GM12878 (cell line): ENCODE data around the gene DNAJB14. TPM values are rescaled to one million over a fixed set of nuclear protein-coding genes. Genes with fewer than 3 reads are reported as not detected.

Source experiments
- ATAC-seq: fragments of 200-7000 bp; cut with Tn5 transposase; 3 replicates; pipeline ENCODE4 v1.9.1; 2020; ENCODE audit warnings: mild to moderate bottlenecking, moderate library complexity
- BruUV-seq: library from RNA; stranded (reverse); fragments of 400-500 nt; replicated peaks from 2 replicates; lab custom pipeline; 2021; lab: Mats Ljungman, UMichigan
- CTCF ChIA-PET: fragments of 300-600 bp; sonication (Branson Sonifier 250); formaldehyde crosslinking; extraction: SDS; loops from one replicate; lab custom pipeline; 2021; ENCODE audit warnings: inconsistent platforms; lab: Yijun Ruan, JAX
- POLR2A ChIA-PET: fragments of 350-600 bp; formaldehyde crosslinking; extraction: SDS; loops from one replicate; lab custom pipeline; 2021; ENCODE audit warnings: inconsistent platforms; lab: Charles Lee
- RAD21 ChIA-PET: fragments of 300-600 bp; sonication (Branson Sonifier 250); formaldehyde crosslinking; loops from one replicate; lab custom pipeline; 2023; ENCODE audit warnings: antibody characterized with exemption; ENCODE audit not compliant: unreplicated experiment; lab: Charles Lee
- SMC1A ChIA-PET: fragments of 300-600 bp; sonication (Branson Sonifier 250); formaldehyde crosslinking; loops from one replicate; lab custom pipeline; 2023; ENCODE audit not compliant: unreplicated experiment, uncharacterized antibody; lab: Charles Lee
- DNase-seq: peaks from one replicate; pipeline ENCODE4 v3.0.0-alpha.2; 2011; ENCODE audit warnings: low read depth, low spot score
- FAIRE-seq: peaks from 3 replicates; lab custom pipeline; 2011; peaks lifted over from hg19 to GRCh38; lab: Jason Lieb, UNC
- H2AFZ ChIP-seq: 2 replicates; pipeline ENCODE4 v1.6.0; 2011; ENCODE audit warnings: low read depth, low read length, control low read depth; ENCODE audit not compliant: control insufficient read depth
- H3K27ac ChIP-seq: 2 replicates; pipeline ENCODE4 v1.5.1; 2011; ENCODE audit warnings: control low read depth; ENCODE audit not compliant: control insufficient read depth, insufficient read depth
- H3K27me3 ChIP-seq, 2 experiments: replicated peaks in 1 of 2; 2 replicates each; pipeline versions ENCODE4 v1.6.0 to v1.6.1; 2011; ENCODE audit warnings: low read length in 1 of 2; ENCODE audit not compliant: control insufficient read depth in 2 of 2, insufficient read depth in 2 of 2
- H3K36me3 ChIP-seq, 2 experiments: 2 replicates each; pipeline ENCODE4 v1.5.1; 2011; ENCODE audit warnings: low read length in 1 of 2; ENCODE audit not compliant: control insufficient read depth in 2 of 2, insufficient read depth in 2 of 2
- H3K4me1 ChIP-seq: 2 replicates; pipeline ENCODE4 v1.6.1; 2011; ENCODE audit warnings: mild to moderate bottlenecking, low read length, moderate library complexity, mixed read lengths; ENCODE audit not compliant: control insufficient read depth, insufficient read depth
- H3K4me2 ChIP-seq: 2 replicates; pipeline ENCODE4 v1.6.0; 2011; ENCODE audit warnings: control low read depth; ENCODE audit not compliant: control insufficient read depth, insufficient read depth
- H3K4me3 ChIP-seq: fragments of 200-600 bp; sonication (generic); 2 replicates; pipeline ENCODE4 v1.5.1; 2016
- H3K79me2 ChIP-seq: 2 replicates; pipeline ENCODE4 v1.6.0; 2011; ENCODE audit warnings: low read length; ENCODE audit not compliant: control insufficient read depth, insufficient read depth
- H3K9ac ChIP-seq: 2 replicates; pipeline ENCODE4 v1.8.0; 2011; ENCODE audit warnings: low read length, control low read depth, mixed read lengths; ENCODE audit not compliant: control insufficient read depth, insufficient read depth
- H3K9me3 ChIP-seq: replicated peaks from 3 replicates; pipeline ENCODE4 v1.5.1; 2011; ENCODE audit warnings: mild to moderate bottlenecking, low read length; ENCODE audit not compliant: control insufficient read depth, insufficient read depth
- H4K20me1 ChIP-seq: 2 replicates; pipeline ENCODE4 v1.6.0; 2011; ENCODE audit not compliant: control insufficient read depth, insufficient read depth
- ATF2 ChIP-seq: IDR thresholded peaks from 2 replicates; pipeline ENCODE4 v1.6.1; 2012; ENCODE audit warnings: low read length, inconsistent platforms
- BHLHE40 ChIP-seq, 2 experiments: fragments of 450-650 bp in 1 of 2; IDR thresholded peaks; 2 replicates each; pipeline ENCODE4 v1.6.1; 2011 to 2017; ENCODE audit warnings: low read depth in 2 of 2, borderline replicate concordance in 1 of 2, improper control_type of control experiment in 1 of 2, low read length in 1 of 2, mild to moderate bottlenecking in 1 of 2
- CBX3 ChIP-seq: fragments of 200-600 bp; sonication (generic); IDR thresholded peaks from 2 replicates; pipeline ENCODE4 v1.6.1; 2016; ENCODE audit warnings: low read depth, borderline replicate concordance
- CBX5 ChIP-seq: sonication (generic); IDR thresholded peaks from 2 replicates; pipeline ENCODE4 v1.6.1; 2016; ENCODE audit warnings: low read depth, moderate library complexity, mild to moderate bottlenecking, inconsistent platforms
- CUX1 ChIP-seq: IDR thresholded peaks from 2 replicates; pipeline ENCODE4 v1.6.1; 2012; ENCODE audit warnings: improper control_type of control experiment, low read depth, low read length; ENCODE audit not compliant: insufficient replicate concordance
- GATAD2B ChIP-seq: fragments of 450-650 bp; conservative IDR thresholded peaks from 2 replicates; pipeline ENCODE4 v1.6.1; 2017; ENCODE audit warnings: low read depth, mild to moderate bottlenecking, moderate library complexity
- JUND ChIP-seq: IDR thresholded peaks from 2 replicates; pipeline ENCODE4 v1.6.1; 2012; ENCODE audit warnings: low read depth, mild to moderate bottlenecking, low read length, improper control_type of control experiment, moderate library complexity
- PRDM15 ChIP-seq: fragments of 450-650 bp; formaldehyde crosslinking; IDR thresholded peaks from 2 replicates; pipeline ENCODE4 v1.4.0; 2020; ENCODE audit warnings: mild to moderate bottlenecking, moderate library complexity
- USF2 ChIP-seq: IDR thresholded peaks from 2 replicates; pipeline ENCODE4 v1.6.1; 2011; ENCODE audit warnings: low read depth, low read length, improper control_type of control experiment, borderline replicate concordance
- ZSCAN29 ChIP-seq: fragments of 450-650 bp; IDR thresholded peaks from 2 replicates; pipeline ENCODE4 v1.6.1; 2017; ENCODE audit warnings: mild to moderate bottlenecking, moderate library complexity
- WGBS: methylation state at CpG from one replicate; pipeline ENCODE4 v1.1.6; 2016; ENCODE audit warnings: low lambda C conversion rate; ENCODE audit not compliant: insufficient replicate concordance, insufficient coverage; ENCODE audit errors: missing lambda C conversion rate; 5-methylcytosine and 5-hydroxymethylcytosine counted together
- in situ Hi-C: fragments of 300-500 bp; cut with MboI; formaldehyde crosslinking; loops from 9 replicates; pipeline ENCODE4 v1.14.3; 2018; ENCODE audit warnings: mixed read lengths
- intact Hi-C: fragments of 100-400 bp; cut with micrococcal nuclease; formaldehyde crosslinking; loops from one replicate; pipeline ENCODE4 v1.14.2; 2022; ENCODE audit not compliant: unreplicated experiment
- polyA plus RNA-seq, 11 experiments: library from polyadenylated mRNA; depleted of rRNA in 4 of 11; unstranded in 6 of 11; stranded (reverse) in 5 of 11; fragments of >200 nt; fragmentation: Nextera tagmentation in 4 of 11; fragmentation: Illumina TruSeq in 1 of 11; extraction: Ambion mirVana in 4 of 11; extraction: Trizol in 1 of 11; gene quantifications; 1 replicate in 1 of 11; 2 replicates in 10 of 11; pipeline versions ENCODE4 v1.2.1 to v1.2.3, GENCODE V29; 2011 to 2016; ENCODE audit warnings: inconsistent platforms in 2 of 11, missing spikeins in 2 of 11, low read depth in 1 of 11
- total RNA-seq, 4 experiments: library from RNA; depleted of rRNA in 3 of 4; stranded (reverse); fragments of >200 nt in 3 of 4; fragmentation: Illumina TruSeq in 1 of 4; extraction: Trizol in 1 of 4; gene quantifications; 2 replicates each; pipeline versions ENCODE4 v1.2.1 to v1.2.3, GENCODE V29; 2013 to 2021

DNAJB14 gene
- total and polyA plus RNA-seq, 10 of the 15 experiments (the other 5 are each of a cell fraction or from before 2014, with no cell fraction given) = 9.5 to 49.2 (median 27.8) TPM

- TF ChIP-seq BHLHE40 (IDR thresholded peaks at IDR 0.05; ENCODE audit: borderline replicate concordance in 1 of 2, low read depth in 2 of 2, low read length in 1 of 2) = no peak
- TF ChIP-seq JUND = no peak
- no peak for TF ChIP-seq CUX1
Measured at GRCh38 chr4:99979872-99980271, 33.5 kb upstream of the DNAJB14 start (continued).

GRCh38 chr4:99971453-99972111 lies 25.2 kb upstream of the DNAJB14 start:
- FAIRE-seq (no peak), DNase-seq (no peak), ATAC-seq (no peak)
- Histone ChIP-seq H3K4me3 (no peak overlapping the region), H3K4me2 (no peak overlapping the region), H3K27ac (no peak overlapping the region), H3K27me3 (no peaks in the 10 kb centered on the region), H3K4me1 (no peaks in the 10 kb centered on the region), H3K36me3 (no peaks in the 10 kb centered on the region), H3K9me3 (no peaks in the 10 kb centered on the region), H3K79me2 (no peaks in the 10 kb centered on the region), H2AFZ (no peak overlapping the region), H4K20me1 (no peaks in the 10 kb centered on the region), H3K9ac (no peak overlapping the region)
- no TSS peak for BruUV-seq
- ChIA-PET RAD21 (no interaction called here), POLR2A (no interaction called here), SMC1A (no interaction called here), CTCF (no interaction called here)
- intact Hi-C loops (no loop called here), in situ Hi-C loops (no loop called here)
- WGBS = 64% methylated on average over 12 of the region's 12 CpGs
- no peak for TF ChIP-seq ATF2
- no peak for TF ChIP-seq CBX5
- no peak for TF ChIP-seq CBX3
- no peak for TF ChIP-seq PRDM15 (CRISPR knock-in tag)
- no peak for TF ChIP-seq JUND
- no peak for TF ChIP-seq ZSCAN29
- TF ChIP-seq USF2 = no peak
- no peak for TF ChIP-seq GATAD2B
